Stimulated activated CD4-positive, alpha-beta T cell treated with anti-CD3 and anti-CD28 coated beads, Interleukin-4, amount 100 ng/mL, for 1 hour (primary cell): Measurements from ENCODE around the gene NKD2.
"Not testable (repeated sequence)": the region's sequence is repeated elsewhere in the genome, so short reads cannot be mapped to it uniquely, and the experiment has no call there.

ENCODE experiments used
- DNase-seq: peaks from one replicate; pipeline ENCODE4 v3.0.0-alpha.2; 2020

NKD2 gene

GRCh38 chr5:1014781-1015221, 6.2 kb downstream of the NKD2 start:
- DNase-seq: no peak

GRCh38 chr5:1015507-1015906, 6.9 kb downstream of the NKD2 start:
- DNase-seq: no peak

- DNase-seq: no peak
These were observed 7.4 kb downstream of the NKD2 start for GRCh38 chr5:1016036-1016435.

- no peak for DNase-seq
These were observed 7.9 kb downstream of the NKD2 start for GRCh38 chr5:1016476-1016875.

- no peak for DNase-seq
These were observed 8.5 kb downstream of the NKD2 start for GRCh38 chr5:1017056-1017455.

GRCh38 chr5:1017691-1018455, 9.3 kb downstream of the NKD2 start:
- no peak for DNase-seq

GRCh38 chr5:1018596-1018995, 10.0 kb downstream of the NKD2 start:
- DNase-seq: no peak

- no peak for DNase-seq
These were observed 10.7 kb downstream of the NKD2 start for GRCh38 chr5:1019001-1019905.

- DNase-seq: no peak
These were observed 11.9 kb downstream of the NKD2 start for GRCh38 chr5:1020452-1020961.

- DNase-seq: no peak
These were observed 12.8 kb downstream of the NKD2 start for GRCh38 chr5:1021136-1021968.

- not testable (repeated sequence) for DNase-seq
These were observed 13.4 kb downstream of the NKD2 start for GRCh38 chr5:1021969-1022336.

GRCh38 chr5:1026700-1027621, 18.4 kb downstream of the NKD2 start:
- DNase-seq: no peak

GRCh38 chr5:1027631-1028441, 19.2 kb downstream of the NKD2 start:
- no peak for DNase-seq

GRCh38 chr5:1028481-1029281, 20.1 kb downstream of the NKD2 start:
- DNase-seq: no peak

GRCh38 chr5:1029282-1029944, 20.8 kb downstream of the NKD2 start:
- no peak for DNase-seq

GRCh38 chr5:1029945-1030625, 21.5 kb downstream of the NKD2 start:
- DNase-seq: no peak

GRCh38 chr5:1030801-1031271, 22.2 kb downstream of the NKD2 start:
- no peak for DNase-seq

GRCh38 chr5:1031306-1031959, 22.8 kb downstream of the NKD2 start:
- no peak for DNase-seq
